ENCODE results near the gene ABCA7. TPM values are rescaled to one million over a fixed set of nuclear protein-coding genes. Genes with fewer than 3 reads are reported as not detected.

The ABCA7 gene
- total and polyA plus RNA-seq, 2 of the 8 experiments (the other 6 are each of a cell fraction or from before 2014, with no cell fraction given) = 10.4 to 25.6 TPM

GRCh38 chr19:1068009-1069001 lies 28.4 kb downstream of the ABCA7 start (continued):
- no peak for TF ChIP-seq POU5F1 (IDR thresholded peaks at IDR 0.05; ENCODE audit: low read depth, low read length)
- no peak for TF ChIP-seq SP1 (IDR thresholded peaks at IDR 0.05; ENCODE audit: low read depth, low read length)
- TF ChIP-seq TCF12 (IDR thresholded peaks at IDR 0.05; ENCODE audit: low read depth, low read length) = no peak
- no peak for TF ChIP-seq SIRT6 (IDR thresholded peaks at IDR 0.05; ENCODE audit: low read length)
